ENCODE results near the gene FER. TPM values are rescaled to one million over a fixed set of nuclear protein-coding genes. Genes with fewer than 3 reads are reported as not detected.

The FER gene
- total RNA-seq, 1 experiment from 2014 or later: 20.6 TPM

- H3K36me3 ChIP-seq (ENCODE audit: low read depth): no peaks in the 10 kb centered on the region
- no peak overlapping the region for H3K4me3 ChIP-seq
- no peak overlapping the region for H2AFZ ChIP-seq
- no TSS peak for BruUV-seq (replicated peaks)
- no peak overlapping the region for H3K4me2 ChIP-seq
- H3F3A ChIP-seq (ENCODE audit: insufficient read depth, low read depth): no peaks in the 10 kb centered on the region
- TF ChIP-seq, protein P1, sequence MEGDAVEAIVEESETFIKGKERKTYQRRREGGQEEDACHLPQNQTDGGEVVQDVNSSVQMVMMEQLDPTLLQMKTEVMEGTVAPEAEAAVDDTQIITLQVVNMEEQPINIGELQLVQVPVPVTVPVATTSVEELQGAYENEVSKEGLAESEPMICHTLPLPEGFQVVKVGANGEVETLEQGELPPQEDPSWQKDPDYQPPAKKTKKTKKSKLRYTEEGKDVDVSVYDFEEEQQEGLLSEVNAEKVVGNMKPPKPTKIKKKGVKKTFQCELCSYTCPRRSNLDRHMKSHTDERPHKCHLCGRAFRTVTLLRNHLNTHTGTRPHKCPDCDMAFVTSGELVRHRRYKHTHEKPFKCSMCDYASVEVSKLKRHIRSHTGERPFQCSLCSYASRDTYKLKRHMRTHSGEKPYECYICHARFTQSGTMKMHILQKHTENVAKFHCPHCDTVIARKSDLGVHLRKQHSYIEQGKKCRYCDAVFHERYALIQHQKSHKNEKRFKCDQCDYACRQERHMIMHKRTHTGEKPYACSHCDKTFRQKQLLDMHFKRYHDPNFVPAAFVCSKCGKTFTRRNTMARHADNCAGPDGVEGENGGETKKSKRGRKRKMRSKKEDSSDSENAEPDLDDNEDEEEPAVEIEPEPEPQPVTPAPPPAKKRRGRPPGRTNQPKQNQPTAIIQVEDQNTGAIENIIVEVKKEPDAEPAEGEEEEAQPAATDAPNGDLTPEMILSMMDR (conservative IDR thresholded peaks at IDR 0.05): no peak
- TF ChIP-seq EZH2 (IDR thresholded peaks at IDR 0.05; ENCODE audit: low read depth): no peak
- H3K79me2 ChIP-seq (ENCODE audit: low read depth): no peaks in the 10 kb centered on the region
- no peaks in the 10 kb centered on the region for H3K4me1 ChIP-seq (replicated peaks; ENCODE audit: insufficient read depth)
- ChIA-PET POLR2A (ENCODE audit: unreplicated experiment) (no interaction called here), CTCF (no interaction called here)
- H3K9me2 ChIP-seq (ENCODE audit: insufficient read depth): no peaks in the 10 kb centered on the region
- H3K27me3 ChIP-seq (ENCODE audit: insufficient read depth, low read depth): no peaks in the 10 kb centered on the region
- H3K27ac ChIP-seq: no peak overlapping the region
- H3K9me3 ChIP-seq (ENCODE audit: insufficient read depth, low read depth): no peaks in the 10 kb centered on the region
- no peak for DNase-seq
- intact Hi-C loops (cut with micrococcal nuclease; ENCODE audit: unreplicated experiment): no loop called here
- no peaks in the 10 kb centered on the region for H4K20me1 ChIP-seq (ENCODE audit: insufficient read depth)
Measured at GRCh38 chr5:108997720-108998119, 250.0 kb downstream of the FER start.

- Histone ChIP-seq H3K9me3 (ENCODE audit: insufficient read depth, low read depth) (no peaks in the 10 kb centered on the region), H3K9me2 (ENCODE audit: insufficient read depth) (no peaks in the 10 kb centered on the region), H3K27ac (no peak overlapping the region), H4K20me1 (ENCODE audit: insufficient read depth) (no peaks in the 10 kb centered on the region), H3K4me3 (no peak overlapping the region), H3K4me1 (replicated peaks; ENCODE audit: insufficient read depth) (no peaks in the 10 kb centered on the region), H3K79me2 (ENCODE audit: low read depth) (no peaks in the 10 kb centered on the region), H3K27me3 (ENCODE audit: insufficient read depth, low read depth) (no peaks in the 10 kb centered on the region), H3K36me3 (ENCODE audit: low read depth) (no peaks in the 10 kb centered on the region), H3K4me2 (no peak overlapping the region), H3F3A (ENCODE audit: insufficient read depth, low read depth) (no peaks in the 10 kb centered on the region), H2AFZ (no peak overlapping the region)
- TF ChIP-seq, protein P1 (conservative IDR thresholded peaks at IDR 0.05): no peak
- TF ChIP-seq EZH2 (IDR thresholded peaks at IDR 0.05; ENCODE audit: low read depth): no peak
- ChIA-PET POLR2A (ENCODE audit: unreplicated experiment) (no interaction called here), CTCF (no interaction called here)
- DNase-seq: no peak
- no TSS peak for BruUV-seq (replicated peaks)
- intact Hi-C loops (cut with micrococcal nuclease; ENCODE audit: unreplicated experiment): no loop called here
Measured at GRCh38 chr5:108998216-108998615, 250.5 kb downstream of the FER start.

DNA sequence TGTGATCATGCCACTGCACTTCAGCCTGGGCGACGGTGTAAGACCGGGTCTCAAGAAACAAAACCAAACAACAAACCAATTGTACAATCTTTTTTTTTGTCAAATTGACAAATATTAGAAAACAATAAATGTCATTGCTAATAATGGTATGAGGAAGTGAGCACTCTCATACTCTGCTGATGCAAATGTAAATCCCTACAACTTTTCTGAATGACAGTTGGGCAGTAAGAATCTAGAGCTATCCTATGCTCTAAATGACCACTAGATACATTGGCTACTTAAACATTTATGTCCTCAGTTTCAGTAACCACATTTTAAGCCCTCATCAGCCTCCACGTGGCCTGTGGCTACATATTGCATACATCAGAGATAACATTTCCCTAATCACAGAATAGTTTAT, 256.2 kb downstream of the FER start:
- no peak for DNase-seq
- no TSS peak for BruUV-seq (replicated peaks)
- no peak for TF ChIP-seq EZH2 (IDR thresholded peaks at IDR 0.05; ENCODE audit: low read depth)
- TF ChIP-seq, protein P1 (conservative IDR thresholded peaks at IDR 0.05): no peak
- Histone ChIP-seq H3K4me1 (replicated peaks; ENCODE audit: insufficient read depth) (no peaks in the 10 kb centered on the region), H3F3A (ENCODE audit: insufficient read depth, low read depth) (no peaks in the 10 kb centered on the region), H2AFZ (no peak overlapping the region), H3K4me3 (no peak overlapping the region), H3K36me3 (ENCODE audit: low read depth) (no peaks in the 10 kb centered on the region), H3K27ac (no peak overlapping the region), H3K4me2 (no peak overlapping the region), H3K9me2 (ENCODE audit: insufficient read depth) (no peaks in the 10 kb centered on the region), H3K9me3 (ENCODE audit: insufficient read depth, low read depth) (no peaks in the 10 kb centered on the region), H4K20me1 (ENCODE audit: insufficient read depth) (no peaks in the 10 kb centered on the region), H3K79me2 (ENCODE audit: low read depth) (no peaks in the 10 kb centered on the region), H3K27me3 (ENCODE audit: insufficient read depth, low read depth) (no peaks in the 10 kb centered on the region)
- POLR2A ChIA-PET (ENCODE audit: unreplicated experiment): no interaction called here
- CTCF ChIA-PET: no interaction called here
- intact Hi-C loops (cut with micrococcal nuclease; ENCODE audit: unreplicated experiment): no loop called here
